DOHH2 (cell line): ENCODE data around the gene PAK2.

ENCODE experiments used
- CTCF ChIP-seq: fragments of 200-600 bp; sonication (generic); IDR thresholded peaks from one replicate; pipeline ENCODE4 v1.5.1; 2014; ENCODE audit warnings: antibody characterized with exemption, mild to moderate bottlenecking, low read depth, low read length; ENCODE audit not compliant: poor library complexity, severe bottlenecking
- EZH2phosphoT487 ChIP-seq: fragments of 200-600 bp; sonication (generic); IDR thresholded peaks from 2 replicates; pipeline ENCODE4 v1.6.1; 2017; ENCODE audit warnings: borderline replicate concordance, mild to moderate bottlenecking, antibody characterized with exemption, low read length, moderate library complexity, mixed read lengths

DNA sequence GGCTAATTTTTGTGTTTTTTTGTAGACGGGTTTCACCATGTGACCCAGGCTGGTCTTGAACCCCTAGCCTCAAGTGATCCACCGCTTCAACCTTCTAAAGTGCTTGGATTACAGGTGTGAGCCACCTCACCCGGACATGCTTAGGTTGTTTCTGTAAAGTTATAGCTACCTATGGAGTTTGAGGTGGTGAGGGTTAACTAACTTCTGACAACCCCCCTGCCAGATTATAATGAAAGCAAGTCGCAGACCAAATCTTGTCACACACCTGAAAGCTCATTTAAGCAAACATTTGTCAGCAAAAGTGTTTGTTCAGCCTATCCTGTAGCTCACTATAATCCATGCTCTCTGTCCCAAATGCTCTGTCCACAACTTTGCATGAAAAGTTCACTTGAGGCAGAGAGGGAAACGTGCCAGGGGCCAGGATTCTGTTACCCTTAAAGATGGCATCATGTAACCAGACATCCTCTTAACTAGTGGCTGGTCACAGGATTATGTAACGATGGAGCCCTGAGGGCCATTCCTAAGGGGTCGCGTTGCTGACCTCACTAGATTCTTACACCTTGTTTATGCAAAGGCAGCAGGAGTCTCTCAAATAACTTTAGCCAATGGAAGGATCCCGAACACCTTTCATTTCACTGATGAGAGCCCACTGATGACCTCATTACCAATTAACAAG lies 103.9 kb downstream of the PAK2 start:
- TF ChIP-seq CTCF (no peak), EZH2phosphoT487 (no peak)
